Upper lobe of left lung (tissue), 4 donors: ENCODE data around the gene FTO.

Experiments
- CTCF ChIP-seq, 6 experiments: fragments of 450-650 bp in 4 of 6; fragments of 200-600 bp in 2 of 6; sonication (generic) in 2 of 6; IDR thresholded peaks; one replicate each; pipeline ENCODE4 v1.5.1; 2016 to 2019; ENCODE audit warnings: antibody characterized with exemption in 6 of 6
- POLR2A ChIP-seq, 4 donors: fragments of 450-650 bp; IDR thresholded peaks; one replicate each; pipeline ENCODE4 v1.5.1; 2016 to 2017; ENCODE audit warnings: antibody characterized with exemption in 4 of 4, mild to moderate bottlenecking in 2 of 4

- TF ChIP-seq POLR2A (IDR thresholded peaks at IDR 0.05) = no peak
- no peak for TF ChIP-seq CTCF (IDR thresholded peaks at IDR 0.05)
Measured at GRCh38 chr16:54107583-54108202, 403.7 kb downstream of the FTO start.
